ENCODE measurements around the gene CUEDC1. TPM values are rescaled to one million over a fixed set of nuclear protein-coding genes. Genes with fewer than 3 reads are reported as not detected.

The CUEDC1 gene
- total and polyA plus RNA-seq, 2 of the 13 experiments (the other 11 are each of a cell fraction or from before 2014, with no cell fraction given) = 7.4 to 12.9 TPM

GRCh38 chr17:57861000-57861789, 94.0 kb downstream of the CUEDC1 start (continued):
- TF ChIP-seq ZNF710 (CRISPR knock-in tag; IDR thresholded peaks at IDR 0.05; ENCODE audit: borderline replicate concordance) = peak; percentile 34; the same call in 1 of the 2 replicates
- TF ChIP-seq ISL2 (CRISPR knock-in tag; IDR thresholded peaks at IDR 0.05) = peak; percentile 84
- TF ChIP-seq ZBTB33 (CRISPR knock-in tag; IDR thresholded peaks at IDR 0.05) = no peak
- no peak for TF ChIP-seq PAWR (CRISPR knock-in tag; IDR thresholded peaks at IDR 0.05; ENCODE audit: borderline replicate concordance)
- peak; percentile 19; the same call in 1 of the 2 replicates for TF ChIP-seq HNF4G (IDR thresholded peaks at IDR 0.05; ENCODE audit: borderline replicate concordance, low read depth, low read length)
- TF ChIP-seq HNF4G (CRISPR knock-in tag; IDR thresholded peaks at IDR 0.05; ENCODE audit: borderline replicate concordance, low read depth) = no peak
- no peak for TF ChIP-seq ZNF569 (CRISPR knock-in tag; IDR thresholded peaks at IDR 0.05; ENCODE audit: borderline replicate concordance)
- peak; percentile 45; the same call in 1 of the 2 replicates for TF ChIP-seq ZMYM3 (CRISPR knock-in tag; IDR thresholded peaks at IDR 0.05)
- peak; percentile 54; the same call in 1 of the 2 replicates for TF ChIP-seq TBX2 (CRISPR knock-in tag; IDR thresholded peaks at IDR 0.05; ENCODE audit: borderline replicate concordance)
- TF ChIP-seq ZNF577 (CRISPR knock-in tag; IDR thresholded peaks at IDR 0.05; ENCODE audit: borderline replicate concordance, low read depth) = no peak
- peak; percentile 15; the same call in 1 of the 2 replicates for TF ChIP-seq TFDP2 (CRISPR knock-in tag; IDR thresholded peaks at IDR 0.05)
- 0 out of 2 replicates have a peak, but pooled peaks have one; percentile 47 for TF ChIP-seq ZSCAN5A (CRISPR knock-in tag; IDR thresholded peaks at IDR 0.05; ENCODE audit: borderline replicate concordance)
- TF ChIP-seq ZNF547 (CRISPR knock-in tag; IDR thresholded peaks at IDR 0.05) = no peak
- TF ChIP-seq ZNF776 (CRISPR knock-in tag; IDR thresholded peaks at IDR 0.05) = 0 out of 2 replicates have a peak, but pooled peaks have one; percentile 19
- TF ChIP-seq ZBTB39 (CRISPR knock-in tag; IDR thresholded peaks at IDR 0.05) = peak; percentile 76; the same call in 1 of the 2 replicates
- no peak for TF ChIP-seq NBN (conservative IDR thresholded peaks at IDR 0.05)
- TF ChIP-seq AKAP8 (CRISPR knock-in tag; IDR thresholded peaks at IDR 0.05) = peak; percentile 53; the same call in 1 of the 2 replicates
- no peak for TF ChIP-seq CHD4 (IDR thresholded peaks at IDR 0.05; ENCODE audit: borderline replicate concordance, low read length)

All from HepG2 (cell line).